Measurements from ENCODE around the gene C17orf114.

- TF ChIP-seq CTCF (IDR thresholded peaks at IDR 0.05): no peak
- TF ChIP-seq POLR2AphosphoS5 (IDR thresholded peaks at IDR 0.05; ENCODE audit: low read depth, low read length): no peak
Observed at GRCh38 chr17:4839965-4840892, 38.1 kb upstream of the C17orf114 start.

All from Panc1 (cell line).